H1 (cell line): ENCODE data around the gene CFAP65. TPM values are rescaled to one million over a fixed set of nuclear protein-coding genes. Genes with fewer than 3 reads are reported as not detected.

Experiments used
- CTCF ChIA-PET: fragments of 300-600 bp; sonication (Branson Sonifier 250); formaldehyde crosslinking; loops from one replicate; lab custom pipeline; 2021; ENCODE audit not compliant: partially characterized antibody; lab: Charles Lee
- POLR2A ChIA-PET: fragments of 300-600 bp; sonication (Branson Sonifier 250); formaldehyde crosslinking; loops from one replicate; lab custom pipeline; 2021; ENCODE audit warnings: inconsistent platforms; ENCODE audit not compliant: partially characterized antibody; lab: Charles Lee
- DNase-seq, 2 experiments: peaks; one replicate each; pipeline versions ENCODE4 v3.0.0 to v3.0.0-alpha.2; 2010 to 2022; ENCODE audit warnings: low spot score in 2 of 2, low read depth in 1 of 2, mixed read lengths in 1 of 2
- FAIRE-seq: peaks from 2 replicates; lab custom pipeline; 2011; peaks lifted over from hg19 to GRCh38; lab: Jason Lieb, UNC
- H2AFZ ChIP-seq: 2 replicates; pipeline ENCODE4 v1.8.1; 2012; ENCODE audit warnings: low read length, inconsistent platforms
- H2AK5ac ChIP-seq: 2 replicates; pipeline ENCODE4 v1.6.1; 2013; ENCODE audit warnings: low read depth, low read length
- H2BK120ac ChIP-seq: replicated peaks from 2 replicates; pipeline ENCODE3; 2013; ENCODE audit warnings: low read depth, low read length, inconsistent platforms
- H2BK12ac ChIP-seq: 2 replicates; pipeline ENCODE4 v1.6.1; 2013; ENCODE audit warnings: low read depth, low read length
- H2BK15ac ChIP-seq: 2 replicates; pipeline ENCODE4 v1.6.1; 2013; ENCODE audit warnings: low read length
- H2BK20ac ChIP-seq: 2 replicates; pipeline ENCODE4 v1.6.1; 2013; ENCODE audit warnings: low read length
- H2BK5ac ChIP-seq: 2 replicates; pipeline ENCODE4 v1.6.1; 2013; ENCODE audit warnings: low read depth, low read length
- H3K14ac ChIP-seq: 2 replicates; pipeline ENCODE4 v1.6.1; 2013; ENCODE audit warnings: inconsistent platforms; ENCODE audit not compliant: insufficient read length
- H3K18ac ChIP-seq: 2 replicates; pipeline ENCODE4 v1.6.1; 2013; ENCODE audit warnings: low read length; ENCODE audit errors: extremely low read depth
- H3K23ac ChIP-seq: 2 replicates; pipeline ENCODE4 v1.6.1; 2013; ENCODE audit warnings: inconsistent platforms; ENCODE audit not compliant: insufficient read length
- H3K23me2 ChIP-seq: 2 replicates; pipeline ENCODE4 v1.6.1; 2013; ENCODE audit warnings: low read depth, low read length
- H3K27ac ChIP-seq: 2 replicates; pipeline ENCODE4 v1.6.1; 2011; ENCODE audit warnings: low read depth, low read length, inconsistent platforms
- H3K27me3 ChIP-seq, 4 experiments: replicated peaks in 1 of 4; 1 replicate in 1 of 4; 2 replicates in 3 of 4; pipeline versions ENCODE4 v1.6.1 to v1.8.1; 2011 to 2013; ENCODE audit warnings: low read length in 3 of 4, mild to moderate bottlenecking in 3 of 4, inconsistent platforms in 2 of 4, mixed read lengths in 2 of 4, moderate library complexity in 1 of 4; ENCODE audit not compliant: control insufficient read depth in 3 of 4, insufficient read depth in 3 of 4; ENCODE audit errors: extremely low read depth in 1 of 4
- H3K36me3 ChIP-seq, 4 experiments: 2 replicates each; pipeline versions ENCODE4 v1.6.1 to v1.8.1; 2011 to 2013; ENCODE audit warnings: mild to moderate bottlenecking in 4 of 4, low read length in 3 of 4, moderate library complexity in 2 of 4, control low read depth in 1 of 4, inconsistent platforms in 1 of 4; ENCODE audit not compliant: insufficient read depth in 4 of 4, control insufficient read depth in 2 of 4
- H3K4ac ChIP-seq: replicated peaks from 2 replicates; pipeline ENCODE3; 2013; ENCODE audit warnings: low read length, low read depth, mixed read lengths, inconsistent platforms; ENCODE audit not compliant: insufficient read length
- H3K4me1 ChIP-seq, 4 experiments: replicated peaks in 1 of 4; 1 replicate in 1 of 4; 2 replicates in 3 of 4; pipeline versions ENCODE4 v1.6.1 to v1.8.1; 2011 to 2013; ENCODE audit warnings: low read length in 3 of 4, inconsistent platforms in 2 of 4, mixed read lengths in 1 of 4; ENCODE audit not compliant: insufficient read depth in 4 of 4, control insufficient read depth in 3 of 4
- H3K4me2 ChIP-seq, 2 experiments: 2 replicates each; pipeline versions ENCODE4 v1.6.1 to v1.8.1; 2011 to 2013; ENCODE audit warnings: low read depth in 2 of 2, low read length in 2 of 2, control low read depth in 1 of 2, inconsistent platforms in 1 of 2, mild to moderate bottlenecking in 1 of 2; ENCODE audit not compliant: insufficient read depth in 1 of 2
- H3K4me3 ChIP-seq, 4 experiments: fragments of 200-600, 300-600 bp in 1 of 4; sonication (generic), shearing (Covaris generic), sonication (Bioruptor Twin) in 1 of 4; 2 replicates each; pipeline versions ENCODE4 v1.5.1 to v1.8.1; 2011 to 2016; ENCODE audit warnings: low read length in 4 of 4, low read depth in 3 of 4, control low read depth in 2 of 4, inconsistent platforms in 2 of 4, mild to moderate bottlenecking in 2 of 4, mixed read lengths in 1 of 4, moderate library complexity in 1 of 4; ENCODE audit not compliant: insufficient read depth in 2 of 4; ENCODE audit errors: extremely low read depth in 1 of 4
- H3K56ac ChIP-seq: replicated peaks from 2 replicates; pipeline ENCODE3; 2013; ENCODE audit warnings: low read depth, mild to moderate bottlenecking, mixed read lengths, low read length, inconsistent platforms; ENCODE audit not compliant: insufficient read length
- H3K79me1 ChIP-seq: 2 replicates; pipeline ENCODE4 v1.6.1; 2013; ENCODE audit warnings: low read depth, low read length, control low read depth
- H3K79me2 ChIP-seq, 2 experiments: 2 replicates each; pipeline versions ENCODE4 v1.6.1 to v1.8.1; 2012 to 2013; ENCODE audit warnings: low read length in 2 of 2, mild to moderate bottlenecking in 2 of 2, inconsistent platforms in 1 of 2; ENCODE audit not compliant: insufficient read depth in 2 of 2, control insufficient read depth in 1 of 2
- H3K9ac ChIP-seq, 4 experiments: replicated peaks in 1 of 4; 1 replicate in 1 of 4; 2 replicates in 3 of 4; pipeline versions ENCODE4 v1.6.1 to v1.8.1; 2011 to 2013; ENCODE audit warnings: low read depth in 3 of 4, low read length in 3 of 4, control low read depth in 2 of 4, mild to moderate bottlenecking in 2 of 4, moderate library complexity in 2 of 4, inconsistent platforms in 1 of 4; ENCODE audit errors: extremely low read depth in 1 of 4
- H3K9me3 ChIP-seq, 2 experiments: 2 replicates each; pipeline versions ENCODE4 v1.6.1 to v1.8.1; 2012 to 2013; ENCODE audit warnings: mild to moderate bottlenecking in 2 of 2, moderate library complexity in 2 of 2, control low read depth in 1 of 2, inconsistent platforms in 1 of 2, low read depth in 1 of 2, low read length in 1 of 2, mixed read lengths in 1 of 2; ENCODE audit not compliant: insufficient read depth in 2 of 2
- H4K20me1 ChIP-seq, 2 experiments: replicated peaks in 1 of 2; 2 replicates each; pipeline versions ENCODE3 to v1.8.1; 2011 to 2013; ENCODE audit warnings: inconsistent platforms in 2 of 2, low read length in 2 of 2, mild to moderate bottlenecking in 1 of 2; ENCODE audit not compliant: insufficient read depth in 2 of 2, control insufficient read depth in 1 of 2
- H4K5ac ChIP-seq: 2 replicates; pipeline ENCODE4 v1.6.1; 2013; ENCODE audit warnings: low read length, low read depth, mixed read lengths, inconsistent platforms; ENCODE audit not compliant: insufficient read length
- H4K8ac ChIP-seq: 2 replicates; pipeline ENCODE4 v1.8.0; 2013; ENCODE audit warnings: mild to moderate bottlenecking, moderate library complexity, low read length, inconsistent platforms; ENCODE audit not compliant: insufficient read depth; ENCODE audit errors: extremely low read depth
- H4K91ac ChIP-seq: replicated peaks from 2 replicates; pipeline ENCODE3; 2013; ENCODE audit warnings: low read length, mixed read lengths, inconsistent platforms; ENCODE audit not compliant: insufficient read length
- BCL11A ChIP-seq, 2 experiments: IDR thresholded peaks; one replicate each; pipeline ENCODE4 v1.6.1; 2011; ENCODE audit warnings: low read depth in 2 of 2, low read length in 2 of 2, mild to moderate bottlenecking in 2 of 2
- EZH2 ChIP-seq: fragments of 200-600 bp; sonication (generic); IDR thresholded peaks from 2 replicates; pipeline ENCODE4 v1.7.1; 2012; ENCODE audit warnings: low read depth, mild to moderate bottlenecking, moderate library complexity, low read length, inconsistent platforms; ENCODE audit not compliant: severe bottlenecking
- KDM4A ChIP-seq: IDR thresholded peaks from one replicate; pipeline ENCODE4 v1.7.1; 2012; ENCODE audit warnings: low read depth, mild to moderate bottlenecking, moderate library complexity, low read length, inconsistent platforms; ENCODE audit not compliant: severe bottlenecking
- MAFK ChIP-seq: IDR thresholded peaks from 2 replicates; pipeline ENCODE4 v1.6.1; 2012; ENCODE audit warnings: low read depth, mild to moderate bottlenecking, improper control_type of control experiment, low read length
- RAD21 ChIP-seq, 2 experiments: IDR thresholded peaks in 1 of 2; conservative IDR thresholded peaks in 1 of 2; 2 replicates each; pipeline ENCODE4 v1.6.1; 2011; ENCODE audit warnings: low read depth in 2 of 2, low read length in 2 of 2, improper control_type of control experiment in 1 of 2, inconsistent platforms in 1 of 2, mild to moderate bottlenecking in 1 of 2, moderate library complexity in 1 of 2
- RNF2 ChIP-seq: fragments of 200-900, 300-1000 bp; sonication (generic); IDR thresholded peaks from 2 replicates; pipeline ENCODE4 v1.7.1; 2016; ENCODE audit warnings: borderline replicate concordance, low read depth, mild to moderate bottlenecking, antibody characterized with exemption, low read length; ENCODE audit not compliant: poor library complexity, severe bottlenecking; ENCODE audit errors: missing control alignments
- SIX5 ChIP-seq: IDR thresholded peaks from 2 replicates; pipeline ENCODE4 v1.6.1; 2011; ENCODE audit warnings: mild to moderate bottlenecking, low read depth, low read length
- SP4 ChIP-seq: IDR thresholded peaks from 2 replicates; pipeline ENCODE4 v1.6.1; 2012; ENCODE audit warnings: low read length, inconsistent platforms
- SUZ12 ChIP-seq: fragments of 200-600 bp; sonication (generic); IDR thresholded peaks from 2 replicates; pipeline ENCODE4 v1.6.1; 2012; ENCODE audit warnings: mild to moderate bottlenecking, inconsistent platforms, low read length, moderate library complexity, mixed read lengths
- WGBS, 2 experiments: shearing (Covaris generic) in 1 of 2; methylation state at CpG; one replicate each; pipeline versions ENCODE4 v1.1.6 to v1.1.7; 2013 to 2015; ENCODE audit warnings: low lambda C conversion rate in 2 of 2, mixed read lengths in 2 of 2, inconsistent platforms in 1 of 2, low coverage in 1 of 2, missing lambda C conversion rate in 1 of 2; ENCODE audit not compliant: insufficient replicate concordance in 2 of 2, insufficient coverage in 1 of 2, insufficient read length in 1 of 2; ENCODE audit errors: extremely low coverage in 1 of 2, missing lambda C conversion rate in 1 of 2; 5-methylcytosine and 5-hydroxymethylcytosine counted together
- polyA plus RNA-seq, 7 experiments: library from polyadenylated mRNA; depleted of rRNA in 3 of 7; stranded (reverse) in 5 of 7; unstranded in 2 of 7; fragments of >200 nt in 5 of 7; fragments of 200-250 nt in 2 of 7; gene quantifications; 1 replicate in 5 of 7; 2 replicates in 1 of 7; 4 replicates in 1 of 7; pipeline versions ENCODE4 v1.2.1 to v1.2.3, GENCODE V29; 2011 to 2013; ENCODE audit warnings: missing spikeins in 2 of 7, mixed read lengths in 2 of 7
- total RNA-seq: library from RNA; stranded (reverse); fragmentation: NEBNext Ultra II Directional; extraction: Animal tissue kit (Norgen Biotek cat#: 25700); gene quantifications from 2 replicates; pipeline ENCODE4 v1.2.1, GENCODE V29; 2021

The CFAP65 gene
- total and polyA plus RNA-seq, 2 of the 8 experiments (the other 6 are each of a cell fraction or from before 2014, with no cell fraction given) = 0.19 to 0.45 TPM

DNA sequence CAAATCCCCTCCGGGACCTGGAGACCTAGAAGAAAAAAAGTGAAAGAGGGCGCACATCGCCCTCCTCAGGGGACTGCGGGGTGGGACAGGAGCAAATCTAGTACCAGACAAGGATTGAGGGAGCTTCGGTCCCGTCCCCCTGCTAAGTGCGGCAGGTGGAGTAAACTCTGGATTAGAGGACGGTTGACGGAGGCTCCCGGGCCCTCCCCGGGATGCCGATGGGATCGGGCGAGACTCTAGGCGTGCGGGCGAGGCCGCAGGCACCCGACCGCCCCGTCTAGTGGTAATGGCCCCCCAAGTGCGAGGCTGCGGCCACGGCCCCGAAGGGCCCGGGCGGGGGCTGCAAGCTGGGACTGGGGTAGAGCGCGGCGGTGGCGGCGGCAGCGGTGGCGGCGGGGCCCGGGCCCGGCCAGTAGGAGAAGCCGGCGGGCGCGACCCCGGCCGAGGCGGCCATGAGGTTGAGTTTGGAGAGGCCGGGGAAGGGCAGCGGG lies 59.9 kb downstream of the CFAP65 start:
- Histone ChIP-seq H4K8ac (no peak overlapping the region), H2AK5ac (no peak overlapping the region), H3K14ac (no peak overlapping the region), H3K27ac (no peak overlapping the region), H3K4ac (no peak overlapping the region), H3K4me2 (peak overlapping the region; percentile 11 to 52), H3K56ac (no peak overlapping the region), H4K20me1 (peaks cover 11 to 26% of the 10 kb centered on the region in 2 experiments), H2BK120ac (no peak overlapping the region), H4K91ac (no peak overlapping the region), H3K4me3 (peak overlapping the region in 1 of 4 experiments; percentile 49; a peak in 6 of 8 replicates), H2BK12ac (0 out of 2 replicates have a peak overlapping the region, but pooled peaks have one; percentile 7), H2BK20ac (no peak overlapping the region), H4K5ac (no peak overlapping the region), H2BK15ac (no peak overlapping the region), H3K79me1 (no peaks in the 10 kb centered on the region), H3K27me3 (peaks cover 68 to 94% (median 87%) of the 10 kb centered on the region in 4 experiments), H3K18ac (no peak overlapping the region), H3K23me2 (peaks cover 6% of the 10 kb centered on the region; the same call in 1 of the 2 replicates), H2BK5ac (no peak overlapping the region), H3K79me2 (no peaks in the 10 kb centered on the region), H3K4me1 (peaks cover 0 to 25% (median 19%) of the 10 kb centered on the region in 4 experiments; a peak in 6 of 7 replicates), H3K36me3 (peaks cover 0 to 7% (median 0%) of the 10 kb centered on the region in 4 experiments; a peak in 1 of 8 replicates), H3K9ac (no peak overlapping the region), H3K9me3 (no peaks in the 10 kb centered on the region), H2AFZ (no peak overlapping the region), H3K23ac (no peak overlapping the region)
- POLR2A ChIA-PET = interaction anchor here (0.8 to 3.1 kb wide), 6 partner anchors 13 to 157 kb away, joined by 3 to 9 read pairs (median 7); partner anchors contain the start of genes CDK5R2 and CRYBA2
- FAIRE-seq (no peak), DNase-seq (peak in 1 of 2 experiments; percentile 68)
- 6% methylated on average over 17 of the region's 46 CpGs; no CpG with 5 or more reads in 1 of the 2 experiments for WGBS, 2 experiments
- CTCF ChIA-PET = interaction anchor here (1.0 to 13.0 kb wide), 31 partner anchors 14 to 173 kb away, joined by 3 to 284 read pairs (median 7); partner anchors contain the start of genes CRYBA2 and WNT10A
- TF ChIP-seq RNF2 = peak; percentile 70
- peak; percentile 94 for TF ChIP-seq EZH2
- no peak for TF ChIP-seq SP4
- peak; percentile 90 for TF ChIP-seq SUZ12
- TF ChIP-seq BCL11A (IDR thresholded peaks at IDR 0.05; ENCODE audit: low read depth in 2 of 2, low read length in 2 of 2) = no peak
- no peak for TF ChIP-seq MAFK
- peak; percentile 9 for TF ChIP-seq KDM4A
- TF ChIP-seq RAD21 (IDR thresholded peaks at IDR 0.05 in 1 of 2, conservative IDR thresholded peaks at IDR 0.05 in 1 of 2; ENCODE audit: low read depth in 2 of 2, low read length in 2 of 2) = peak; percentile 24 to 42; a peak in 3 of 4 replicates
- no peak for TF ChIP-seq SIX5
